GM13977 (cell line): ENCODE results near the gene POLE3.

Source experiments
- DNase-seq: peaks from one replicate; pipeline ENCODE4 v3.0.0; 2012; ENCODE audit warnings: low spot score
- in situ Hi-C: fragments of 300-500 bp; cut with MboI; formaldehyde crosslinking; loops from one replicate; pipeline ENCODE4 v1.12.0; 2022; ENCODE audit warnings: low sequenced_read_pairs, low pct_unique_long_range_greater_than_20kb, mixed read lengths, inconsistent platforms; ENCODE audit not compliant: unreplicated experiment
- TF ChIP-seq, protein P1 (sequence below): IDR thresholded peaks from 2 replicates; pipeline ENCODE4 v1.5.1; 2012; ENCODE audit warnings: mild to moderate bottlenecking, control low read depth; ENCODE audit not compliant: insufficient read depth; ENCODE audit errors: extremely low read depth, missing control alignments

POLE3 gene

DNA sequence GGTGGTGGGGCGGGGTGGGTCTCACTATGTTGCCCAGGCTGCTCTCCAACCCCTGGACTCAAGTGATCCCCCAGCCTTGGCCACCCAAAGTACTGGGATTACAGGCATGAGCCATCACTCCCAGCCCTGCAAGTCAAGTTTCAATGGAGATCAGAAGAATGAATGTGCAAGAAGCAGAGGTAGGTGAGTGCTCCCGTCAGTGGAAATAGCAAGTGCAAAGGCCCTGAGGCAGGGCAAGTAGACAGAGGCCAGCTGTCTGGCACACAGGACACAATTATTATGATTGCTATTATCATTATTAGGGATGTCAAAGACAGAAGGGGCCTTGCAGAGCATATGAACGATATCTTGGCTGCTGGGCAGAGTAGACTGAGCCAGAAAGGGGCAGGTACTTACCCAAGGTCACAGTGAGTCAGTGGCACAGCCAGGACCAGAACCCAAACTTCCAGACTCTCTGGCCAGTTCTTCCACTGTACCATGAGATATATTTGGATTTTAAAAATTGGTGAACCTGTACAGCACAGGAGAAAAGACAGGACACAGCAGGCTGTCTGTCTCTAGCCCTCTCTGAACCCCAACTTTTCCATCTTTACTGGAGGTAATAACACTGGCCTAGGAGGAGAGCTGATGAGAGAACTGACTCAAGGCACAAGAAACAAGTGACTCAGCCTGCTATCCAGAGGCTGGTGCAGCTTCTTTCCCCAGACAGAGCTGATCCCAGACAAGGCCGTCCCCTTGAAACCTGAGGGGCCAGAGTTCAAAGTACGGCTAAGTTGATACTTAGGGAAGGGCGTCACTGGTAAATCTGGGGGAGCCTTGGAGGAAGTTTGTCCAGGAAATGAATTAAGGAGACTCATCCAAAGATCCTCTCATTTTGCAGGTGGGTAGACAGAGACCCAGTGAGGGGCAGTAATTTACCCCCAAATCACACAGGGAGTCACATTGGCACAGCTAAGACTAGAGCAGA, 35.1 kb downstream of the POLE3 start:
- in situ Hi-C loops, result no loop called here
- TF ChIP-seq, protein P1, sequence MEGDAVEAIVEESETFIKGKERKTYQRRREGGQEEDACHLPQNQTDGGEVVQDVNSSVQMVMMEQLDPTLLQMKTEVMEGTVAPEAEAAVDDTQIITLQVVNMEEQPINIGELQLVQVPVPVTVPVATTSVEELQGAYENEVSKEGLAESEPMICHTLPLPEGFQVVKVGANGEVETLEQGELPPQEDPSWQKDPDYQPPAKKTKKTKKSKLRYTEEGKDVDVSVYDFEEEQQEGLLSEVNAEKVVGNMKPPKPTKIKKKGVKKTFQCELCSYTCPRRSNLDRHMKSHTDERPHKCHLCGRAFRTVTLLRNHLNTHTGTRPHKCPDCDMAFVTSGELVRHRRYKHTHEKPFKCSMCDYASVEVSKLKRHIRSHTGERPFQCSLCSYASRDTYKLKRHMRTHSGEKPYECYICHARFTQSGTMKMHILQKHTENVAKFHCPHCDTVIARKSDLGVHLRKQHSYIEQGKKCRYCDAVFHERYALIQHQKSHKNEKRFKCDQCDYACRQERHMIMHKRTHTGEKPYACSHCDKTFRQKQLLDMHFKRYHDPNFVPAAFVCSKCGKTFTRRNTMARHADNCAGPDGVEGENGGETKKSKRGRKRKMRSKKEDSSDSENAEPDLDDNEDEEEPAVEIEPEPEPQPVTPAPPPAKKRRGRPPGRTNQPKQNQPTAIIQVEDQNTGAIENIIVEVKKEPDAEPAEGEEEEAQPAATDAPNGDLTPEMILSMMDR, result no peak
- DNase-seq, result no peak

DNA sequence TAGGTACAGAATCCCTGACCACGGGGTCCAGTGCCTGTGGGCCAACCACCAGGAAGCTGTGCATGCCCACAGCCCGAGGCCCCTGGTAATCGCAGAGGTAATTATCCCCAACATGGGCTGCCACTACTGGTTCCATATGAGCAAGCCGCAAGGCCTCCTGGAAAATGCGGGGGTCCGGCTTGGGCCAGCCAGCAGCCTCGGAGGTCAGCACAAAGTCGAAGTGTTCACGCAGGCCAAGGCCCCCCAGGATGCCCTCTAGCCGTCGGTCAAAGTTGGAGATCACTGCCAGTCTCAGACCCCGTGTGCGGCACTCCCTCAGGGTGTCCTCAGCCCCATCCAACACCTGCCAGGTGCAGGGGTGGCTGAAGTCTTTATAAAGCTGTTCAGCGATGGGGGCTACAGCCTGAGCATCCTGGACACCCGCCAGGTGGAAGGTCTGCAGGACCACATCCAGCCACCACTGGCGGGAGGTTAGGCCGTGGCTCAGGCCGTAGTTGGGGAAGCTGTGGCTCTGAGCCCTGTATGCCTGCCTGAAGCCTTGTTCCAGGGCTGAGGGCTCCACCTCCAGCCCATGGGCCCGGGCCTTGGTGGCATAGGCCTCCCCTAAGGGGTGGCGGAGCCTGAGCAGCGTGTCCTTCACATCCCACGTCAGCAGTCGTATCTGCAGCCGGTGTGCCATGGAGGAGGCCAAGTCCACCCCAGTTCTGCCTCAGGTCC, 36.6 kb downstream of the POLE3 start:
- no peak for DNase-seq
- TF ChIP-seq, protein P1, result no peak
- in situ Hi-C loops, result no loop called here

- DNase-seq, result no peak
- TF ChIP-seq, protein P1, result no peak
- in situ Hi-C loops, result no loop called here
These were observed 37.2 kb downstream of the POLE3 start for GRCh38 chr9:113373256-113373655.

- TF ChIP-seq, protein P1, result no peak
- DNase-seq, result no peak
These were observed 38.4 kb downstream of the POLE3 start for GRCh38 chr9:113372059-113372458.

DNA sequence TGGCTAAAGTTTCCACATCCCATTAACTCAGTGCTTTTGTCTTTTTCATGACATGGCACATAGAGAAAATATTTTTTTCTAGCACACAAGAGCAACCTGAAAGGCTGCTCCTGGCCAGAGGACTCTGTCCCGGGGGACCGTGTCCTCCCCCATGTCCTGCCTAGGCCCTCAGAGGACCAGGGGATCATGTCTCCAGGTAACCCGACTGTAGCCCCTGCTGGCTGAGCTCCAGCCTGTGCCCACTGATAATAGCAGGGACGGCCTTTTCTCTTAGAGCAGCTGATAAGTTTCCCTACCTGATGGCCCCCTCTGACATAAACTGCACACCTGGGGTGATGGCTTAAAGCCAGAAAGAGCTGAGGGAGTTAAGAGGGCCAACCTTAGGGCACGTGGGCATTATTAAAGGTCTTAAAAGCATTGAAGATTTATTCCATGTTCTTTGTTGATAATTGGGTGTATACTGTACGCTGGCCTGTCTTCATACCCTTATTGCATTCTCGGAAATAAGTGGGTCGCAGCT, 39.6 kb downstream of the POLE3 start:
- DNase-seq, result no peak
- TF ChIP-seq, protein P1, result no peak
- in situ Hi-C loops, result no loop called here

More at GRCh38 chr9:113372059-113372458, 38.4 kb downstream of the POLE3 start:
- in situ Hi-C loops, result no loop called here

DNA sequence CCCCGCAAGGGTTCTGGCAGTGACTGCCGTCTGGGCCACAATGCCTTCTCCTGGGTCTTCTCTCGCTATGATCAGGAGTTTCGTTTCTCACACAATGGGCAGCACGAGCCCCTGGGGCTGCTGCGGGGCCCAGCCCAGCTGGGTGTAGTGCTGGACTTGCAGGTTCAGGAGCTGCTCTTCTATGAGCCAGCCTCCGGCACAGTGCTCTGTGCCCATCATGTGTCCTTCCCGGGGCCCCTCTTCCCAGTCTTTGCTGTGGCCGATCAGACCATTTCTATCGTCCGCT, 40.7 kb downstream of the POLE3 start:
- in situ Hi-C loops, result no loop called here
- TF ChIP-seq, protein P1, result no peak
- DNase-seq, result no peak
